Measurements from ENCODE around the gene ENGASE.

GRCh38 chr17:79029327-79030009 lies 45.2 kb upstream of the ENGASE start:
- TF ChIP-seq EGR1 (IDR thresholded peaks at IDR 0.05) (no peak), REST (IDR thresholded peaks at IDR 0.05; ENCODE audit: low read depth) (no peak), MAX (IDR thresholded peaks at IDR 0.05) (no peak), ZBTB7A (IDR thresholded peaks at IDR 0.05; ENCODE audit: low read depth) (no peak), TEAD4 (IDR thresholded peaks at IDR 0.05) (no peak), CEBPB (IDR thresholded peaks at IDR 0.05) (no peak), RAD21 (IDR thresholded peaks at IDR 0.05; ENCODE audit: low read depth) (no peak)
